ENCODE results near the gene THBS3.
"Not testable (repeated sequence)": the region's sequence is repeated elsewhere in the genome, so short reads cannot be mapped to it uniquely, and the experiment has no call there.

The THBS3 gene

GRCh38 chr1:155226188-155226909 lies 18.7 kb upstream of the THBS3 start:
- Histone ChIP-seq H3K9ac (ENCODE audit: low read depth, low read length, poor library complexity, severe bottlenecking) (peak overlapping the region; percentile 99), H3K9me3 (ENCODE audit: insufficient read depth, low read depth, low read length) (no peaks in the 10 kb centered on the region), H3K4me1 (ENCODE audit: insufficient read depth, low read length, poor library complexity, severe bottlenecking) (peaks cover 24% of the 10 kb centered on the region), H3K79me2 (ENCODE audit: insufficient read depth, low read length) (peaks cover 37% of the 10 kb centered on the region), H3K36me3 (ENCODE audit: insufficient read depth, low read length) (no peaks in the 10 kb centered on the region), H4K20me1 (ENCODE audit: insufficient read depth, low read length, poor library complexity, severe bottlenecking) (peaks cover 9% of the 10 kb centered on the region), H3K27me3 (ENCODE audit: insufficient read depth, low read length, poor library complexity, severe bottlenecking) (peaks cover 5% of the 10 kb centered on the region), H3K4me2 (ENCODE audit: low read depth, low read length, poor library complexity, severe bottlenecking) (peak overlapping the region; percentile 90), H2AFZ (ENCODE audit: low read length) (peak overlapping the region; percentile 85), H3K9me2 (replicated peaks; ENCODE audit: low read depth, low read length) (no peaks in the 10 kb centered on the region), H3F3A (ENCODE audit: low read depth) (peaks cover 5% of the 10 kb centered on the region; the same call in 1 of the 2 replicates), H3K4me3 (ENCODE audit: low read length, poor library complexity, severe bottlenecking) (peak overlapping the region; percentile 98)
- TF ChIP-seq CTCF (conservative IDR thresholded peaks at IDR 0.05; ENCODE audit: low read length): peak; percentile 86
- TF ChIP-seq EZH2phosphoT487 (IDR thresholded peaks at IDR 0.05; ENCODE audit: borderline replicate concordance): no peak

GRCh38 chr1:155225404-155225759 lies 17.7 kb upstream of the THBS3 start:
- peak overlapping the region; percentile 99 for H3K9ac ChIP-seq (ENCODE audit: low read depth, low read length, poor library complexity, severe bottlenecking)
- not testable (repeated sequence) for H4K20me1 ChIP-seq (ENCODE audit: insufficient read depth, low read length, poor library complexity, severe bottlenecking); H3F3A ChIP-seq (ENCODE audit: low read depth); H2AFZ ChIP-seq (ENCODE audit: low read length); H3K27me3 ChIP-seq (ENCODE audit: insufficient read depth, low read length, poor library complexity, severe bottlenecking); H3K9me2 ChIP-seq (replicated peaks; ENCODE audit: low read depth, low read length); H3K9me3 ChIP-seq (ENCODE audit: insufficient read depth, low read depth, low read length); H3K36me3 ChIP-seq (ENCODE audit: insufficient read depth, low read length)
- H3K4me2 ChIP-seq (ENCODE audit: low read depth, low read length, poor library complexity, severe bottlenecking): peak overlapping the region; percentile 90
- H3K79me2 ChIP-seq (ENCODE audit: insufficient read depth, low read length): peaks cover 37% of the 10 kb centered on the region
- peaks cover 24% of the 10 kb centered on the region for H3K4me1 ChIP-seq (ENCODE audit: insufficient read depth, low read length, poor library complexity, severe bottlenecking)
- H3K4me3 ChIP-seq (ENCODE audit: low read length, poor library complexity, severe bottlenecking): peak overlapping the region; percentile 98

GRCh38 chr1:155223047-155223446 lies 15.3 kb upstream of the THBS3 start:
- Histone ChIP-seq H3K4me1 (ENCODE audit: insufficient read depth, low read length, poor library complexity, severe bottlenecking) (peaks cover 31% of the 10 kb centered on the region), H3K9me3 (ENCODE audit: insufficient read depth, low read depth, low read length) (no peaks in the 10 kb centered on the region), H3K27me3 (ENCODE audit: insufficient read depth, low read length, poor library complexity, severe bottlenecking) (peaks cover 5% of the 10 kb centered on the region), H3K9me2 (replicated peaks; ENCODE audit: low read depth, low read length) (no peaks in the 10 kb centered on the region), H3K9ac (ENCODE audit: low read depth, low read length, poor library complexity, severe bottlenecking) (no peak overlapping the region), H3K79me2 (ENCODE audit: insufficient read depth, low read length) (peaks cover 34% of the 10 kb centered on the region), H2AFZ (ENCODE audit: low read length) (no peak overlapping the region), H3K4me3 (ENCODE audit: low read length, poor library complexity, severe bottlenecking) (no peak overlapping the region), H3K36me3 (ENCODE audit: insufficient read depth, low read length) (no peaks in the 10 kb centered on the region), H3F3A (ENCODE audit: low read depth) (peaks cover 5% of the 10 kb centered on the region; the same call in 1 of the 2 replicates), H3K4me2 (ENCODE audit: low read depth, low read length, poor library complexity, severe bottlenecking) (no peak overlapping the region), H4K20me1 (ENCODE audit: insufficient read depth, low read length, poor library complexity, severe bottlenecking) (peaks cover 9% of the 10 kb centered on the region)
- TF ChIP-seq EZH2phosphoT487 (IDR thresholded peaks at IDR 0.05; ENCODE audit: borderline replicate concordance) (no peak), CTCF (conservative IDR thresholded peaks at IDR 0.05; ENCODE audit: low read length) (no peak)

DNA sequence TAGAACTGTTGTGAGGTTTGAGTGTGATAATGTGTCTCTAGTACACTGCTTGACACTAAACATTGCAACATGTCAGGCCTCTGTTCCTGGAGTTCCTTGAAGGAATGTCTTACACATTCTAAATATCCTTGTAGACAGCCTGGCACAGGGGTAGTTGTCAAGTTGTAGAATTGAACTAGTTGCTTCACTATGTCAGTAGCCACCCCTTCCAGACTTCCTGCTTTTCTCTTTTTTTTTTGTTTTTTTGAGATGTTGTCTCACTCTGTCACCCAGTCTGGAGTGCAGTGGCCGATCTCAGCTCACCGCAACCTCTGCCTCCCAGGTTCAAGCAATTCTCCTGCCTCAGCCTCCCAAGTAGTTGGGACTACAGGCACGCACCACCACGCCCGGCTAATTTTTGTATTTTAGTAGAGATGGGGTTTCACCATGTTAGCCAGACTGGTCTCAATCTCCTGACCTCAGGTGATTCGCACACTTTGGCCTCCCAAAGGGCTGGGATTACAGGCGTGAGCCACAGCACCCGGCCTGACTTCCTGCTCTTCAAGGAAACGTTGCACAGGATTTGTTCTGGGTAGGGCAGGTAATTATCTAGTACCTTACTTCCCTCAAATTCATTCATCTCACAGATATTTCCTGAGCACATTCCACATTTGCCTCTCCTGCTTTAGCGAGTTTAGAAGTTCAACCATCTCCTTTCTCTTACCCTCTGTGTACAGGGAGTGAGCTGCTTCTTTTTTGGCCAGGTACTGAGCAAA lies 12.7 kb upstream of the THBS3 start:
- 0 out of 2 replicates have a peak overlapping the region, but pooled peaks have one; percentile 80 for H2AFZ ChIP-seq (ENCODE audit: low read length)
- not testable (repeated sequence) for H3K9me3 ChIP-seq (ENCODE audit: insufficient read depth, low read depth, low read length); H3K9ac ChIP-seq (ENCODE audit: low read depth, low read length, poor library complexity, severe bottlenecking); H3K36me3 ChIP-seq (ENCODE audit: insufficient read depth, low read length); H3K9me2 ChIP-seq (replicated peaks; ENCODE audit: low read depth, low read length); H3K4me3 ChIP-seq (ENCODE audit: low read length, poor library complexity, severe bottlenecking); H4K20me1 ChIP-seq (ENCODE audit: insufficient read depth, low read length, poor library complexity, severe bottlenecking); H3F3A ChIP-seq (ENCODE audit: low read depth); H3K27me3 ChIP-seq (ENCODE audit: insufficient read depth, low read length, poor library complexity, severe bottlenecking)
- peaks cover 15% of the 10 kb centered on the region for H3K79me2 ChIP-seq (ENCODE audit: insufficient read depth, low read length)
- H3K4me1 ChIP-seq (ENCODE audit: insufficient read depth, low read length, poor library complexity, severe bottlenecking): peaks cover 17% of the 10 kb centered on the region
- H3K4me2 ChIP-seq (ENCODE audit: low read depth, low read length, poor library complexity, severe bottlenecking): peak overlapping the region; percentile 75

All from Loucy (cell line).